ENCODE results near the gene PIEZO2.

PIEZO2 gene

GRCh38 chr18:10989486-10989885 lies 159.9 kb downstream of the PIEZO2 start:
- no peak for TF ChIP-seq CTCF (IDR thresholded peaks at IDR 0.05; ENCODE audit: insufficient read depth, low read depth, low read length, missing control alignments)
- no peak overlapping the region for H3K4me3 ChIP-seq (ENCODE audit: low read length)
- DNase-seq (ENCODE audit: low read depth), result no peak

GRCh38 chr18:10985689-10986088 lies 163.7 kb downstream of the PIEZO2 start:
- H3K4me3 ChIP-seq (ENCODE audit: low read length), result no peak overlapping the region
- no peak for DNase-seq (ENCODE audit: low read depth)
- TF ChIP-seq CTCF (IDR thresholded peaks at IDR 0.05; ENCODE audit: insufficient read depth, low read depth, low read length, missing control alignments), result no peak

GRCh38 chr18:10979411-10979810 lies 170.0 kb downstream of the PIEZO2 start:
- no peak for TF ChIP-seq CTCF (IDR thresholded peaks at IDR 0.05; ENCODE audit: insufficient read depth, low read depth, low read length, missing control alignments)
- no peak overlapping the region for H3K4me3 ChIP-seq (ENCODE audit: low read length)
- DNase-seq (ENCODE audit: low read depth), result no peak

- TF ChIP-seq CTCF (IDR thresholded peaks at IDR 0.05; ENCODE audit: insufficient read depth, low read depth, low read length, missing control alignments), result no peak
- no peak overlapping the region for H3K4me3 ChIP-seq (ENCODE audit: low read length)
- no peak for DNase-seq (ENCODE audit: low read depth)
Observed at GRCh38 chr18:10977042-10977441, 172.3 kb downstream of the PIEZO2 start.

GRCh38 chr18:10973567-10974203 lies 175.7 kb downstream of the PIEZO2 start:
- no peak overlapping the region for H3K4me3 ChIP-seq (ENCODE audit: low read length)
- TF ChIP-seq CTCF (IDR thresholded peaks at IDR 0.05; ENCODE audit: insufficient read depth, low read depth, low read length, missing control alignments), result no peak
- DNase-seq (ENCODE audit: low read depth), result no peak

GRCh38 chr18:10971717-10972116 lies 177.7 kb downstream of the PIEZO2 start:
- DNase-seq (ENCODE audit: low read depth), result no peak
- TF ChIP-seq CTCF (IDR thresholded peaks at IDR 0.05; ENCODE audit: insufficient read depth, low read depth, low read length, missing control alignments), result no peak
- no peak overlapping the region for H3K4me3 ChIP-seq (ENCODE audit: low read length)

GRCh38 chr18:10965119-10965518 lies 184.2 kb downstream of the PIEZO2 start:
- H3K4me3 ChIP-seq (ENCODE audit: low read length), result no peak overlapping the region
- DNase-seq (ENCODE audit: low read depth), result no peak
- no peak for TF ChIP-seq CTCF (IDR thresholded peaks at IDR 0.05; ENCODE audit: insufficient read depth, low read depth, low read length, missing control alignments)
